Cardiac muscle cell (in vitro differentiated cells and primary cell): ENCODE data around the gene JARID2. TPM values are rescaled to one million over a fixed set of nuclear protein-coding genes. Genes with fewer than 3 reads are reported as not detected.
"Not testable (repeated sequence)": the region's sequence is repeated elsewhere in the genome, so short reads cannot be mapped to it uniquely, and the experiment has no call there.

Source experiments
- DNase-seq, 2 donors: peaks; one replicate each; pipeline versions ENCODE4 v3.0.0 to v3.0.0-alpha.2; 2010 to 2017; ENCODE audit warnings: low read depth in 1 of 2, low spot score in 1 of 2
- H3K27ac ChIP-seq: fragments of 200-600 bp; sonication (generic); 2 replicates; pipeline ENCODE4 v1.5.1; 2016
- H3K27me3 ChIP-seq: fragments of 200-600 bp; sonication (generic); 2 replicates; pipeline ENCODE4 v1.6.0; 2016; ENCODE audit warnings: control low read depth
- H3K36me3 ChIP-seq: fragments of 200-600 bp; sonication (generic); 2 replicates; pipeline ENCODE4 v1.5.1; 2016; ENCODE audit warnings: control low read depth
- H3K4me1 ChIP-seq: fragments of 200-600 bp; sonication (generic); 2 replicates; pipeline ENCODE4 v1.8.1; 2017; ENCODE audit warnings: low read depth, mild to moderate bottlenecking, mixed run types
- H3K4me3 ChIP-seq: fragments of 200-600 bp; sonication (generic); 2 replicates; pipeline ENCODE4 v1.5.1; 2016; ENCODE audit warnings: mild to moderate bottlenecking
- H3K9me3 ChIP-seq: fragments of 200-600 bp; sonication (generic); 2 replicates; pipeline ENCODE4 v1.5.1; 2017; ENCODE audit warnings: low read depth, mild to moderate bottlenecking, control low read depth
- CTCF ChIP-seq: IDR thresholded peaks from 2 replicates; pipeline ENCODE4 v1.5.1; 2012; ENCODE audit warnings: low read depth, mild to moderate bottlenecking, low read length
- polyA plus RNA-seq: library from polyadenylated mRNA; unstranded; fragments of >200 nt; fragmentation: Nextera tagmentation; extraction: Ambion mirVana; gene quantifications from 2 replicates; pipeline ENCODE4 v1.2.1, GENCODE V29; 2016
- total RNA-seq: library from RNA; depleted of rRNA; stranded (reverse); fragments of >200 nt; gene quantifications from 2 replicates; pipeline ENCODE4 v1.2.3, GENCODE V29; 2016

The JARID2 gene
- total and polyA plus RNA-seq, 2 experiments from 2014 or later: 9.7 to 26.4 TPM

- peaks cover 3% of the 10 kb centered on the region for H3K4me1 ChIP-seq
- H3K36me3 ChIP-seq: no peaks in the 10 kb centered on the region
- H3K27ac ChIP-seq: no peak overlapping the region
- TF ChIP-seq CTCF: no peak
- no peaks in the 10 kb centered on the region for H3K9me3 ChIP-seq
- no peak for DNase-seq
- H3K27me3 ChIP-seq: no peaks in the 10 kb centered on the region
- no peak overlapping the region for H3K4me3 ChIP-seq
Measured at GRCh38 chr6:15287670-15288375, 42.0 kb downstream of the JARID2 start.

GRCh38 chr6:15288856-15289255 lies 43.0 kb downstream of the JARID2 start:
- Histone ChIP-seq H3K36me3 (no peaks in the 10 kb centered on the region), H3K4me1 (peaks cover 8% of the 10 kb centered on the region), H3K27ac (no peak overlapping the region), H3K9me3 (no peaks in the 10 kb centered on the region), H3K27me3 (no peaks in the 10 kb centered on the region), H3K4me3 (no peak overlapping the region)
- no peak for DNase-seq
- no peak for TF ChIP-seq CTCF

- not testable (repeated sequence) for DNase-seq, H3K36me3 ChIP-seq, H3K27ac ChIP-seq, H3K4me3 ChIP-seq, H3K9me3 ChIP-seq, H3K27me3 ChIP-seq
- H3K4me1 ChIP-seq: peaks cover 11% of the 10 kb centered on the region
Measured at GRCh38 chr6:15289456-15289855, 43.6 kb downstream of the JARID2 start.

- TF ChIP-seq CTCF: no peak
- Histone ChIP-seq H3K4me3 (no peak overlapping the region), H3K9me3 (no peaks in the 10 kb centered on the region), H3K27ac (no peak overlapping the region), H3K4me1 (peaks cover 11% of the 10 kb centered on the region), H3K36me3 (no peaks in the 10 kb centered on the region), H3K27me3 (no peaks in the 10 kb centered on the region)
- no peak for DNase-seq
Measured at GRCh38 chr6:15290067-15290680, 44.3 kb downstream of the JARID2 start.

GRCh38 chr6:15290962-15291704 lies 45.3 kb downstream of the JARID2 start:
- Histone ChIP-seq H3K27me3 (no peaks in the 10 kb centered on the region), H3K9me3 (no peaks in the 10 kb centered on the region), H3K36me3 (no peaks in the 10 kb centered on the region), H3K4me3 (no peak overlapping the region), H3K27ac (no peak overlapping the region), H3K4me1 (peaks cover 11% of the 10 kb centered on the region)
- no peak for TF ChIP-seq CTCF
- no peak for DNase-seq

GRCh38 chr6:15292721-15293302 lies 46.9 kb downstream of the JARID2 start:
- no peak for TF ChIP-seq CTCF
- no peaks in the 10 kb centered on the region for H3K27me3 ChIP-seq
- no peak for DNase-seq
- H3K36me3 ChIP-seq: no peaks in the 10 kb centered on the region
- no peaks in the 10 kb centered on the region for H3K9me3 ChIP-seq
- peaks cover 12% of the 10 kb centered on the region for H3K4me1 ChIP-seq
- H3K27ac ChIP-seq: no peak overlapping the region
- H3K4me3 ChIP-seq: no peak overlapping the region
